ENCODE measurements around the gene ECT2L. TPM values are rescaled to one million over a fixed set of nuclear protein-coding genes. Genes with fewer than 3 reads are reported as not detected.

ECT2L gene
- total RNA-seq, 4 donors from 2014 or later = 0.13 to 0.56 (median 0.23) TPM; not detected in 1

- peaks cover 41% of the 10 kb centered on the region for H3K36me3 ChIP-seq
- peaks cover 8% of the 10 kb centered on the region for H3K4me1 ChIP-seq
- 71% methylated on average over 1 of the region's 1 CpG for whole genome bisulfite sequencing
- no peaks in the 10 kb centered on the region for H3K9me3 ChIP-seq
- no peak overlapping the region for H3K4me3 ChIP-seq
- no peak overlapping the region for H3K27ac ChIP-seq
- DNase-seq (ENCODE audit: low spot score in 2 of 2) = no peak
- TF ChIP-seq POLR2AphosphoS5 (IDR thresholded peaks at IDR 0.05) (no peak), CTCF (IDR thresholded peaks at IDR 0.05) (no peak), EP300 (IDR thresholded peaks at IDR 0.05) (no peak), POLR2A (IDR thresholded peaks at IDR 0.05) (no peak)
- H3K27me3 ChIP-seq = no peaks in the 10 kb centered on the region
These were observed 148.5 kb downstream of the ECT2L start for GRCh38 chr6:138944412-138944811.

- Histone ChIP-seq H3K27me3 (no peaks in the 10 kb centered on the region), H3K4me1 (peaks cover 12% of the 10 kb centered on the region), H3K9me3 (no peaks in the 10 kb centered on the region), H3K4me3 (no peak overlapping the region), H3K27ac (no peak overlapping the region), H3K36me3 (peaks cover 35% of the 10 kb centered on the region)
- TF ChIP-seq CTCF (IDR thresholded peaks at IDR 0.05) (no peak), POLR2A (IDR thresholded peaks at IDR 0.05) (no peak), EP300 (IDR thresholded peaks at IDR 0.05) (no peak), POLR2AphosphoS5 (IDR thresholded peaks at IDR 0.05) (no peak)
- WGBS = 97% methylated on average over 5 of the region's 5 CpGs
- no peak for DNase-seq (ENCODE audit: low spot score in 2 of 2)
These were observed 149.5 kb downstream of the ECT2L start for GRCh38 chr6:138945354-138945753.

GRCh38 chr6:138948004-138948403, 152.1 kb downstream of the ECT2L start:
- TF ChIP-seq POLR2AphosphoS5 (IDR thresholded peaks at IDR 0.05) = no peak
- no peak for TF ChIP-seq EP300 (IDR thresholded peaks at IDR 0.05)
- TF ChIP-seq CTCF (IDR thresholded peaks at IDR 0.05) = no peak
- TF ChIP-seq POLR2A (IDR thresholded peaks at IDR 0.05) = no peak
- no peak overlapping the region for H3K27ac ChIP-seq
- no peak for DNase-seq (ENCODE audit: low spot score in 2 of 2)
- no peaks in the 10 kb centered on the region for H3K9me3 ChIP-seq
- H3K36me3 ChIP-seq = peaks cover 17% of the 10 kb centered on the region
- H3K27me3 ChIP-seq = no peaks in the 10 kb centered on the region
- WGBS = 74% methylated on average over 2 of the region's 2 CpGs
- no peak overlapping the region for H3K4me3 ChIP-seq
- H3K4me1 ChIP-seq = peaks cover 12% of the 10 kb centered on the region

- no peak for DNase-seq (ENCODE audit: low spot score in 2 of 2)
- peaks cover 12% of the 10 kb centered on the region for H3K4me1 ChIP-seq
- no peaks in the 10 kb centered on the region for H3K9me3 ChIP-seq
- no peak overlapping the region for H3K27ac ChIP-seq
- peaks cover 12% of the 10 kb centered on the region for H3K36me3 ChIP-seq
- H3K4me3 ChIP-seq = no peak overlapping the region
- WGBS = 73% methylated on average over 1 of the region's 1 CpG
- TF ChIP-seq POLR2A (IDR thresholded peaks at IDR 0.05) = no peak
- no peak for TF ChIP-seq CTCF (IDR thresholded peaks at IDR 0.05)
- TF ChIP-seq EP300 (IDR thresholded peaks at IDR 0.05) = no peak
- TF ChIP-seq POLR2AphosphoS5 (IDR thresholded peaks at IDR 0.05) = no peak
- no peaks in the 10 kb centered on the region for H3K27me3 ChIP-seq
These were observed 152.8 kb downstream of the ECT2L start for GRCh38 chr6:138948546-138949179.

- TF ChIP-seq POLR2AphosphoS5 (IDR thresholded peaks at IDR 0.05) (no peak), CTCF (IDR thresholded peaks at IDR 0.05) (no peak), POLR2A (IDR thresholded peaks at IDR 0.05) (no peak), EP300 (IDR thresholded peaks at IDR 0.05) (no peak)
- no peak for DNase-seq (ENCODE audit: low spot score in 2 of 2)
- Histone ChIP-seq H3K27ac (no peak overlapping the region), H3K36me3 (no peaks in the 10 kb centered on the region), H3K27me3 (no peaks in the 10 kb centered on the region), H3K4me3 (no peak overlapping the region), H3K9me3 (no peaks in the 10 kb centered on the region), H3K4me1 (peaks cover 21% of the 10 kb centered on the region)
- WGBS = 67% methylated on average over 1 of the region's 1 CpG
These were observed 157.6 kb downstream of the ECT2L start for GRCh38 chr6:138953451-138953850.

Other genes starting within 250 kb of the ECT2L start
- gene CCDC28A, start 22.3 kb upstream of the ECT2L start, total RNA-seq = 10 to 100 TPM in 3 of 4 donors, 1 to 10 TPM in 1; 7.9 to 15.6 (median 13.2) TPM
- 100 to 1,000 TPM in 1 of 4 donors, 10 to 100 TPM in 3; 44.5 to 187 (median 70.4) TPM for gene REPS1, start 192.2 kb downstream of the ECT2L start, total RNA-seq
- gene ABRACL, start 232.7 kb downstream of the ECT2L start, total RNA-seq = 10 to 100 TPM; 12.0 to 25.0 (median 16.0) TPM

Data from suprapubic skin (tissue), 4 donors.